Middle frontal gyrus (tissue), 1 donor: ENCODE results near the gene HEYL.
"Not testable (repeated sequence)": the region's sequence is repeated elsewhere in the genome, so short reads cannot be mapped to it uniquely, and the experiment has no call there.

Source experiments
- DNase-seq: peaks from one replicate; pipeline ENCODE4 v3.0.0-alpha.2; 2015; ENCODE audit warnings: low spot score; ENCODE audit errors: extremely low spot score

The HEYL gene

DNA sequence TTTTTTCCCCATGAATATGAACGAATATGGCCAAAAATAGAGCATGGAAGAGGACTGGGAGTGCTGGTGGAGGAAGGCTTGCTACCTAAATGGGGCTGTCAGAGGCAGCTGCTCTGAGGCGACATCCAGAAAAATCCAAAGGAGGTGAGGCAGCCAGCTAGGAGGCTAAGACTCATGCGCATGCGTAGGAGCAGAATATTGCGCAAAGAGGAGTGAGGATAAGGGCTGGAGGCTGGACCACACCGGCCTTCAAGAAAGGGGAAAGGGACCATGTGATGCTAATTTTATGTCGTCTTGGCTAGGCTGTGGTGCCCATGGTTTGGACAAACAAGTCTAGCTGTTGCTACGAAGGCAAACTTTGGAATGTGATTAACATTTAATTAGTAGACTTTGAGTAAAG, 30.5 kb downstream of the HEYL start:
- no peak for DNase-seq

DNA sequence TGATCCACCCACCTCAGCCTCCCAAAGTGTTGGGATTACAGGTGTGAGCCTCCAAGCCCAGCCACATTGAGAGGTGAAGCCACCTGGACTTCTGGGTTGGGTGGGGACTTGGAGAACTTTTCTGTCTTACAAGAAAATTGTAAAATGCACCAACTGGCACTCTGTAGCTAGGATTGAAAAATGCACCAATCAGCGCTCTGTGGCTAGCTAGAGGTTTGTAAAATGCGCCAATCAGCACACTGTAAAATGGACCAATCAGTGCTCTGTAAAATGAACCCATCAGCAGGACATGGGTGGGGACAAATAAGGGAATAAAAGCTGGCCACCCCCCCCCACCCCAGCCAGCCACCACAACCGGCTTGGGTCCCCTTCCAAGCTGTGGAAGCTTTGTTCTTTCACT, 35.8 kb downstream of the HEYL start:
- not testable (repeated sequence) for DNase-seq

DNA sequence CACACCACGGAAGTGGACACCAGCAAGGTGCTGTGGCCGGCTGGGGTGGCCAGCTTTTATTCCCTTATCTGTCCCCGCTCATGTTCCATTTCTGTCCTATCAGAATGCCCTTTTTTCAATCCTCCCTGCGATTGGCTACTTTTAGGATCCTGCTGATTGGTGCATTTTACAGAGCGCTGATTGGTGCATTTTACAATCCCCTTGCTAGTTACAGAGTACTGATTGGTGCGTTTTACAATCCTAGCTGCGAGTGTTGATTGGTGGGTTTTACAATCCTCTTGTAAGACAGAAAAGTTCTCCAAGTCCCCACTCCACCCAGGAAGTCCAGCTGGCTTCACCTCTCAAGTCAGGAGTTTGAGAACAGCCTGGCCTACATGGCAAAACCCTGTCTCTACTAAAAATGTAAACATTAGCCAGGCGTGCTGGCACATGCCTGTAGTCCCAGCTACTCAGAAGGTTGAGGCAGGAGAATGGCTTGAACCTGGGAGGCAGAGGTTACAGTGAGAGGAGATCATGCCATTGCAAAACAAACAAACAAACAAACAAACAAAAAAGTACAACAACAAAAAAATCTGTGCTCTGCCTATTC, 37.7 kb downstream of the HEYL start:
- not testable (repeated sequence) for DNase-seq

DNA sequence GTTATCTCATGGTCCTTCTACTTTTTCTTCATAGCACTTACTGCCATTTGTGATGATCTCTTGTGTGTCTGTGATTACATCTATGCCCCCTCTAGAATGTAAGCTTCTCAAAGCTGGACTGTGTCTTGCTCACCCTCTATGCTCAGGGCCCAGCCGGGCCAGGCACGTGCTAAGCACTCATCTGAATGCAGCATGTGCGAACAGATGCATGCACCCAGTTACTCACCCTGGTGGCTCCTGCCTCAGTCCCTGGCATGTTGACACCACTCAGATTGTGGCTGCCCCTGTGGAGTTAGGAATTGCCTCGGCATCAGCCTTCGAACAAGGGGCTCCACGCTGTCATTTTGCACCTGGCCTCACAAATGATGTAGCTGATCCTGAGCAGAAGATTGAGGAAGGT, 43.3 kb downstream of the HEYL start:
- no peak for DNase-seq

DNA sequence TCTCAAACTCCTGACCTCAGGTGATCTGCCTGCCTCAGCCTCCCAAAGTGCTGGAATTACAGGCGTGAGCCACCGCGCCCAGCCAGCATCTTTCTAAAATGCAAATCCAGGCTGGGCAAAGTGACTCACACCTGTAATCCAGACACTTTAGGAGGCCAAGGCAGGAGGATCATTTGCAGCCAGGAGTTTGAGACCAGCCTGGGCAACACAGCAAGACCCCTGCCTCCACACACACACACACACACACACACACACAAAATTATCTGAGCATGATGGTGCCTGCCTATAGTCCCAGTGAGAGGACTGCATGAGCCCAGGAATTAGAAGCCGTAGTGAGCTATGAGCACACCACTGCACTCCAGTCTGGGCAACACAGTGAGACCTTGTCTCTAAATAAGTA, 46.1 kb downstream of the HEYL start:
- DNase-seq, result no peak

DNA sequence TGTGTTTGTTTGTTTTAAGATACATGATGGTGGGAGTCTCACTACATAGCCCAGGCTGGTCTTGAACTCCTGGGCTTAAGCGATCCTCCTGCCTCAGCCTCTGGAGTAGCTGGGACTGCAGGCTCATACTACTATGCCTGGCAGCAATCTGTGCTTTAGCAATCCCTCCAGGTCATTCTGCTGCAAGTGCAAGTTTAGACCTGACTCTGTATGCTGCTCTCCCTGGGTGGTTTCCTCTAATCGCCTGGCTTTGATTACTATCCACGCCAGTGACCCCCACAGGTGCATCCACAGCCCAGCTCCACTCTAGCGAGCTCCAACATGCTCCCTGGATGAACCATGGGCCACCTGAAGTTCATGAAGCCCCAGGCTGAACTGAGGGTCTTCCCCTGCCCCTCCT, 47.4 kb downstream of the HEYL start:
- DNase-seq, result no peak

DNA sequence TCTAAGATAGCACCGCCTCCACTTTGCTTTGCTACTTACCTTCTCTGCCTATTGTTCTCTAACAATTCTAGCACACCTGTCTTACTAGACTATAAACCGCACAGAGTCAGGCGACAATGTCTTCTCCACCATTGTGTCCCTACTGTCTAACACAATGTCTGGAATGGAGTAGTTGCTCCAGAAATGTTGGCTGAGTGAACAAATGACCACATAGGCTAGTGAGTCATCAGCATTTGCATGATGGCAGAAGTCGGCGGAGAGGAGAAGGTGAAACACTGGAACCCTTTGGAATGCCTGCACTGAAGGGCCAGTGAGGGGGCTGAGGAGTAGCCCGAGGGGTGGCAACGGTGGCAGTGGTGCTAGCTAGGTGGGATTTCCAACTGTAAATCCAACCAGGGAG, 48.9 kb downstream of the HEYL start:
- DNase-seq, result no peak

DNA sequence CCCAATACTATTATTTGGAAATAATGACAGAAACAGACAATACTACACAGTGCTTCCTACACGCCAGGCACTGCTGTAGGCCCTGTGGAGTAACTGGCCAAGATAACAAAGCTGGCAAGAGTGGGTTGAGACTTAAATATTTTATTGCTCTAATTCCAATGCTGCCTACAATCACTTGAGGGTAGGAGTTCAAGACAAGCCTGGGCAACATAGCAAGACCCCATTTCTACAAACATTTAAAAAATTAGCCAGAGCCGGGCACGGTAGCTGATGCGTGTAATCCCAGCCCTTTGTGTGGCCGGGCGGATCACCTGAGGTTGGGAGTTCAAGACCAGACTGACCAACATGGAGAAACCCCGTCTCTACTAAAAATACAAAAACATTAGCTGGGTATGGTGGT, 53.5 kb downstream of the HEYL start:
- DNase-seq, result no peak

DNA sequence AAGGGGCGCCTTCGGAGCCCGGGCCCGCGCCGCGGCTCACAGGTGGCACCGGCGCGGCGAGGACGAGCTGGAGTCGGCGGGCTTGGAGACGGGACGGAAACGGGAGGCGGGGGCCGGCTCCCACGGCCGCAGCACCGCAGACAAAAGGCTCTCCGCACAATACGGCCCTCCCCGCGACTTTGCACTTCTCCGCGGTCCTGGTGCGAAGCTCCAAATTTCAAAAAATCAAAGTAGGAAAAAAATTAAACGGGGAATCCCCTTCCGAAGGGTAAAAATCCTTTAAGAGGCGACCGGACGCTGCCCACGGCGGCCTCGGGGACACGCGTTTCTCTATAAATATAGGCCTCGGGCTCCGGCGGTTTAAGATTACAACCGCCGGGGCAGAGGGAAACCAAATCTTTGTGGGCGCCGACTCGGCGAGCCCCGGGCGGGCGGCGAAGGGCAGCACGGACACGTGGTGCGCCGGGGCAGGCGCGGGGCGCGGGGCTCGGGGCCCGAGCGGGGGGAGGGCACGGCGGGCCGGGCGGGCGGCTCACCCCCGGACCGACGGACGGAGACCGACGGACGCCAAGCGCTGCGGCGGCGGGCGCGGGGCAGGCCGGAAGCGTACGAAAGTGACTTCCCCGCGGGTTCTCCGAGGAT, 63.3 kb downstream of the HEYL start:
- no peak for DNase-seq

DNA sequence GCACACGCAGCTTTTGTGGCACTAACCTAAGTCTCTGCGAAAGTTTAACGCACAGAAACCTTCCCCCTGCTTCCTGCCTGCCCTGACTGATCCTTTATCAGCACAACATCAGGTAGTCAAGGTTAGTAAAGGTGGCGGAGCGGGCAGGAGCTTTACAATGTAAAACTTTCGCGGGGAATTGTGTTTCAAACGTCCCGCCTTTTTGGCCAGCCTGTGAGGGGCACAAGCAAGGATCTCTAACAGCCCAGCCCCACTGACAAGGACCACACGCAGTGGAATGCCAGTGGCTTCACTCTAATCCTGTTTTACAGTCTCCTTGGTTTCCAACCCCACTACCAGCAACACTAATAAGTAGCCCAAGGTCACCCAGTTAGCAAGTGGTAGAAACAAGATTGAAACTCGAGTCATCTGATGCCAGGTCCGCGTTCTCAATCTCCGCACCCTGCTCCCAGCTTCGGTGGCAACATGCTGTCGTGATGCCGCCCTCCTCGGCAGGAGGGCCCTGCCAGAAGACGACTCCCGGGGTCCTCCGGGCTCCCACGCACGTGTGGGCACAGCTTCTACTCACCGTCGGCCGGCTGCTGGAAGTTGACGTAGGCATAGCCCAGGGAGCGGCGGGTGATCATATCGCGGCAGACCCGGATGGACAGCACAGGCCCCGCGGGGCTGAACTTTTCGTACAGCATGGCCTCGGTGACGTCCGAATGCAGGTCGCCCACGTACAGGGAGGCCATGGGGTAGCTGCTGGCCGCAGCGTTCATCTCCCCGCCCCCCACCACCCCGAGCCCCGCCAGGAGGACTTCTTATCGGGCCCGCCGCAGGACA, 64.0 kb downstream of the HEYL start:
- DNase-seq, result no peak

DNA sequence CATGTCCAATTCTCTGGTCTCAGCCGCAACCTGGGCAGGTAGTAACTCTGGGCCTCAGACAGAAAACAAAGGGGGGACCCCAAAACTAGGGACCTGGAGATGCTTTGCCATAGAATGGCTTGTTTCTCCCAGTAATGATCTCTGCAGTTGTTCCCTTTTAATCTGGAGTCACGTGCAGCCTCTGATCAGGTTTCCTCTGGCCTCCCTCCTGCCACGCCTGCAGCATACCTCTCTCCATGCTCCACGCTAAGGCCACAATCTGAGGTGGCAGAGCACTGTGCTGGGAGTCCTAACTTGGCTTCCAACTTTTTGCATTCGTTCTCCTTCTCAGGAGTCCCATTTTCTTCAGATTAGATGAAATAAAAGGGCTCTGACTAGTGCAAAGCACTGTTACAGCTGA, 64.8 kb downstream of the HEYL start:
- DNase-seq, result no peak
